HCT116 (cell line): ENCODE measurements around the gene PODN.

ENCODE experiments used
- CTCF ChIP-seq, 3 experiments: fragments of 200-600 bp in 1 of 3; sonication (generic) in 1 of 3; IDR thresholded peaks in 2 of 3; conservative IDR thresholded peaks in 1 of 3; 2 replicates each; pipeline ENCODE4 v1.5.1; 2012 to 2017; ENCODE audit warnings: low read depth in 2 of 3, low read length in 2 of 3, antibody characterized with exemption in 1 of 3, borderline replicate concordance in 1 of 3, control low read depth in 1 of 3, mild to moderate bottlenecking in 1 of 3, mixed read lengths in 1 of 3, mixed run types in 1 of 3, moderate library complexity in 1 of 3; ENCODE audit not compliant: insufficient read depth in 1 of 3
- EZH2phosphoT487 ChIP-seq: fragments of 200-600 bp; IDR thresholded peaks from 2 replicates; pipeline ENCODE4 v1.6.1; 2018; ENCODE audit warnings: antibody characterized with exemption, borderline replicate concordance
- POLR2A ChIP-seq: IDR thresholded peaks from 2 replicates; pipeline ENCODE4 v1.7.0; 2011; ENCODE audit warnings: borderline replicate concordance; ENCODE audit not compliant: insufficient read depth, insufficient read length; ENCODE audit errors: extremely low read depth

- no peak for TF ChIP-seq CTCF (IDR thresholded peaks at IDR 0.05 in 2 of 3, conservative IDR thresholded peaks at IDR 0.05 in 1 of 3; ENCODE audit: borderline replicate concordance in 1 of 3, insufficient read depth in 1 of 3, low read depth in 2 of 3, low read length in 2 of 3)
- TF ChIP-seq POLR2A, result no peak
- TF ChIP-seq EZH2phosphoT487, result no peak
These were observed 18.8 kb downstream of the PODN start for GRCh38 chr1:53080769-53081168.
